Measurements from ENCODE around the gene PHACTR1.

DNA sequence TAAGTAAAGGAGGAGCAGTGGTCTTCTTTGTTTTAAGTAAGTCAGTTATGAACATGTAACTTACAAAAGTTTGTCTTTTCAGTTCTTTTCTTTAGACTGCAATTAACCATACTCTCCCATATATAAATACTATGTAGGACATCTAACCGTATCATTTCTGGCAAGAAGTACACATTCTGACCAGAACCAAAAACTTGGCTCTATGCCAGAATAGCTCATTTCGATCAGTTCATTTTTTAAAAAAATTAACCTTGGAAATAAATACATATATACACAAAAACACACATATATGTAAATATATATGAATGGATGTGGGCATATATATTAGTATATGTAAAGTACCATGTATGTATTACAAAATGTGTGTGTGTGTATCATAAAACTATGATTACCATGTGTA, 145.0 kb downstream of the PHACTR1 start:
- TF ChIP-seq POLR2A (IDR thresholded peaks at IDR 0.05), result no peak
- TF ChIP-seq, protein P1, sequence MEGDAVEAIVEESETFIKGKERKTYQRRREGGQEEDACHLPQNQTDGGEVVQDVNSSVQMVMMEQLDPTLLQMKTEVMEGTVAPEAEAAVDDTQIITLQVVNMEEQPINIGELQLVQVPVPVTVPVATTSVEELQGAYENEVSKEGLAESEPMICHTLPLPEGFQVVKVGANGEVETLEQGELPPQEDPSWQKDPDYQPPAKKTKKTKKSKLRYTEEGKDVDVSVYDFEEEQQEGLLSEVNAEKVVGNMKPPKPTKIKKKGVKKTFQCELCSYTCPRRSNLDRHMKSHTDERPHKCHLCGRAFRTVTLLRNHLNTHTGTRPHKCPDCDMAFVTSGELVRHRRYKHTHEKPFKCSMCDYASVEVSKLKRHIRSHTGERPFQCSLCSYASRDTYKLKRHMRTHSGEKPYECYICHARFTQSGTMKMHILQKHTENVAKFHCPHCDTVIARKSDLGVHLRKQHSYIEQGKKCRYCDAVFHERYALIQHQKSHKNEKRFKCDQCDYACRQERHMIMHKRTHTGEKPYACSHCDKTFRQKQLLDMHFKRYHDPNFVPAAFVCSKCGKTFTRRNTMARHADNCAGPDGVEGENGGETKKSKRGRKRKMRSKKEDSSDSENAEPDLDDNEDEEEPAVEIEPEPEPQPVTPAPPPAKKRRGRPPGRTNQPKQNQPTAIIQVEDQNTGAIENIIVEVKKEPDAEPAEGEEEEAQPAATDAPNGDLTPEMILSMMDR (IDR thresholded peaks at IDR 0.05), result no peak
